HepG2 (cell line): ENCODE measurements around the gene RNF149.

ENCODE experiments used
- CHD2 ChIP-seq: IDR thresholded peaks from 2 replicates; pipeline ENCODE4 v1.6.1; 2011; ENCODE audit warnings: low read depth, low read length, improper control_type of control experiment
- EZH2 ChIP-seq: conservative IDR thresholded peaks from 2 replicates; pipeline ENCODE4 v1.6.1; 2012; ENCODE audit warnings: mild to moderate bottlenecking, low read depth, low read length, moderate library complexity
- FUBP1 ChIP-seq: sonication (generic); formaldehyde crosslinking; IDR thresholded peaks from 2 replicates; pipeline ENCODE4 v1.5.1; 2020; ENCODE audit warnings: missing genetic modification reagents, mild to moderate bottlenecking, borderline replicate concordance
- NFYB ChIP-seq: sonication (generic); formaldehyde crosslinking; IDR thresholded peaks from 2 replicates; pipeline ENCODE4 v1.4.0; 2020; ENCODE audit warnings: missing genetic modification reagents
- PBX3 ChIP-seq: sonication (generic); formaldehyde crosslinking; IDR thresholded peaks from 2 replicates; pipeline ENCODE4 v1.8.1; 2023; ENCODE audit warnings: missing genetic modification reagents, inconsistent platforms, borderline replicate concordance
- SP140L ChIP-seq: sonication (generic); formaldehyde crosslinking; IDR thresholded peaks from 2 replicates; pipeline ENCODE4 v1.4.0; 2020; ENCODE audit warnings: missing genetic modification reagents, borderline replicate concordance
- TCF7L2 ChIP-seq: IDR thresholded peaks from 2 replicates; pipeline ENCODE4 v1.6.1; 2011; ENCODE audit warnings: mild to moderate bottlenecking, low read depth, low read length, moderate library complexity
- THRA ChIP-seq: sonication (generic); formaldehyde crosslinking; IDR thresholded peaks from 2 replicates; pipeline ENCODE4 v1.4.0; 2020; ENCODE audit warnings: missing genetic modification reagents, borderline replicate concordance
- ZFP37 ChIP-seq: sonication (generic); formaldehyde crosslinking; IDR thresholded peaks from 2 replicates; pipeline ENCODE4 v1.4.0; 2020; ENCODE audit warnings: missing genetic modification reagents, borderline replicate concordance
- ZFP41 ChIP-seq: sonication (generic); formaldehyde crosslinking; IDR thresholded peaks from 2 replicates; pipeline ENCODE4 v1.4.0; 2020; ENCODE audit warnings: mild to moderate bottlenecking, missing genetic modification reagents, borderline replicate concordance
- ZNF121 ChIP-seq: sonication (generic); formaldehyde crosslinking; IDR thresholded peaks from 2 replicates; pipeline ENCODE4 v1.5.0; 2020; ENCODE audit warnings: mild to moderate bottlenecking, missing genetic modification reagents
- ZNF224 ChIP-seq: sonication (generic); formaldehyde crosslinking; IDR thresholded peaks from 2 replicates; pipeline ENCODE4 v1.5.0; 2020; ENCODE audit warnings: mild to moderate bottlenecking, missing genetic modification reagents
- ZNF703 ChIP-seq: sonication (generic); formaldehyde crosslinking; IDR thresholded peaks from 2 replicates; pipeline ENCODE4 v1.5.1; 2020; ENCODE audit warnings: missing genetic modification reagents, mild to moderate bottlenecking, moderate library complexity, borderline replicate concordance
- ZSCAN30 ChIP-seq: sonication (generic); formaldehyde crosslinking; IDR thresholded peaks from 2 replicates; pipeline ENCODE4 v1.5.0; 2020; ENCODE audit warnings: mild to moderate bottlenecking, missing genetic modification reagents

GRCh38 chr2:101251844-101252407 is 56.6 kb downstream of the RNF149 start:
- TF ChIP-seq ZFP41 (CRISPR knock-in tag) (no peak), FUBP1 (CRISPR knock-in tag) (no peak), CHD2 (no peak), ZNF703 (CRISPR knock-in tag) (no peak), PBX3 (CRISPR knock-in tag) (no peak), ZSCAN30 (CRISPR knock-in tag) (no peak; the same call in 1 of the 2 replicates), ZNF224 (CRISPR knock-in tag) (0 out of 2 replicates have a peak, but pooled peaks have one; percentile 9), ZFP37 (CRISPR knock-in tag) (no peak), NFYB (CRISPR knock-in tag) (no peak), EZH2 (no peak), ZNF121 (CRISPR knock-in tag) (no peak), SP140L (CRISPR knock-in tag) (no peak), THRA (CRISPR knock-in tag) (no peak), TCF7L2 (no peak)
